HG02973 (cell line): ENCODE results near the gene ANO7.

Experiments
- ATAC-seq: cut with Tn5 transposase; IDR thresholded peaks from one replicate; pipeline ENCODE4 v1.9.1; 2021; ENCODE audit warnings: moderate library complexity; ENCODE audit not compliant: unreplicated experiment

The ANO7 gene

DNA sequence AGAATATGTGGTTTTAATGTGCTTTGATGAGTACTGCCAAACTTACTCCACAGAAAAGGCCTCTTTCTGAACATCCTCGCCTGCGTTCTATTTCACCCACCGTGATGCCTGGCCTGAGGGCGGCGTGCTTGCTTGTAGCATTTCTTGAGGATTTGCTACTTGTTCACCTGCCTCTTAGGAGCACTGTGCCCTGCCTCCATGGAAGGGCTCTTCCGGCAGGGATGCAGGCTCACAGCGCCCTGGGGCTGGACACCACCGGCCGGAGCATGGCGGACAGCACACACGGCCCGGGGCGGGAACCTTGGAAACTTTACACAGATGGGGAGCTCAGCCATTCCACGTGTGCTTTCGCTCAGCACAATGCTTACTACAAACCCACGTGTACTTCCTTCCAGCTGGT is 37.1 kb downstream of the ANO7 start:
- ATAC-seq = no peak

DNA sequence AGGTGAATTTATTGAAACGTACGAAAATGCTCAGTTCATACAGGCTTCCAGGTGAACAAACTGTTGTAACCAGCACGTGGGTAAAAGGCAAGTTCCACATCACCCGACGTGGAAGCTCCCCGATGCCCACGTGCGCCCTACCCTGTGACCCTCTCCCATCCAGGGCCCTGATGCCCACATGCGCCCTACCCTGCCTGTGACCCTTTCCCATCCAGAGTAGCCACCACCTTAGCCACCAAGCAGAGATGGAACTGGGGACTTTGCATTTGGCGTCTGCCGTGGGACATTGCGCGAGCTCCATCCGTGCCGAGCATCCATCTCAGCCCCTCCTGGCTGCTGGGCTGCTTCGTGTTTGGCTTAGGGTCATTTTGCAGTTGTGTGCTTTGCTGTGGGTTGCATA is 37.5 kb downstream of the ANO7 start:
- ATAC-seq = no peak

DNA sequence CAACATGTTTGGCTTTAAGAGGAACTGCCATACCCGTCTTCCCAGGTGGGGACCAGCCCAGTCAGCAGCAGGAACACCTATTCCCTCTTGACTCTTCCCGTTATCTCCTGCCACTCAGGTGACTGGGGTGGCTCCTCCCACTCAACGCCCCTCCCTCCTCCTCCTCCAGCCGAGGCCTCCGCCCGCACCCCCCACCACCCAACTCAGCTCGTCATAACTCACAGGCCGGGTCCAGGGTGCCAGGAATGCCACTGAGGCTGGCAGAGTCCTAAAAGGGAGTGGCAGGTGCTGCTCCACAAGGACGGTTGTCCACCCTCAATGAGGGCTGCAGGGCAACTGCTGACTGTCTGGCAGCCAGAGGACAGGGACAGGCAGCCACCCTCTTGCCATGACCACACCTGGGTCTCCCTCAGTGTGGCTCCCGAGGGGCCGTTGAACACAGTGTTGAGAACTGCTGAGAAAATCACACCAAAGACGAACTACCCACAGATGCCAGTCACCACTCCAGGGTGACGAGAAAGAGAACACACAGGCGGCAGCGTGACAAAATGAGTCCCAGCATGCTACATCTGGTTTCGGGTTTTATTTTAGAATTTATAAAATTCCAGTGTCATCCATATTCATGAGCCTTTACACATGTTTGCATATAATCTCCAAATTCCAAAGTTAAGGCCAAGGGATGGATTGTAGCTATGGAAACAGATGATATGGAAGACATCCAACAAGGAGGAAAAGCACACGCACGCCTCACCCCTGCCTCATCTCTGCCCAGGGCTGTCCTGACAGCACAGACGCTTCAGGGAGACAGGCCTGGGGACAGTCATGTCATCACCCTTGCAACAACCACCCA is 38.5 kb downstream of the ANO7 start:
- no peak for ATAC-seq

DNA sequence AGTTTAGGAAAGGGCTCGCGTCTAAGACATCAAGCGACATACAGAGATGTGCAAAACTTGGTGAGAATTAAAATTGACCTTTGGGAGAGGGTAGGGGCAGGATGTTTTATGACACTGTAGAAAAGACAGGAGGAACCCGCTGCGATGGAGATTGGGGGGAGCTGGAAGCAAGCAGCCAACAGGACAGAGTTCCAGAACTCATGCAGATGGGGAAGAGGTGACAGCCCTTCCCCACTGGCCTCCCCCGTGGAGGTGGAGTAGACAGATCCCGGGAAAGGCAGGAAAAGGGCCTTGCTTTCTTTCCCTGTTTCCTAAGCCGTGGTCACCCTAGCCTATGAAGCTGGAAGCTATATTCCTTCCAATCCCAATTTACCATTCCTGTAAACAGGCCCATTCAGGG is 39.1 kb downstream of the ANO7 start:
- ATAC-seq = no peak

DNA sequence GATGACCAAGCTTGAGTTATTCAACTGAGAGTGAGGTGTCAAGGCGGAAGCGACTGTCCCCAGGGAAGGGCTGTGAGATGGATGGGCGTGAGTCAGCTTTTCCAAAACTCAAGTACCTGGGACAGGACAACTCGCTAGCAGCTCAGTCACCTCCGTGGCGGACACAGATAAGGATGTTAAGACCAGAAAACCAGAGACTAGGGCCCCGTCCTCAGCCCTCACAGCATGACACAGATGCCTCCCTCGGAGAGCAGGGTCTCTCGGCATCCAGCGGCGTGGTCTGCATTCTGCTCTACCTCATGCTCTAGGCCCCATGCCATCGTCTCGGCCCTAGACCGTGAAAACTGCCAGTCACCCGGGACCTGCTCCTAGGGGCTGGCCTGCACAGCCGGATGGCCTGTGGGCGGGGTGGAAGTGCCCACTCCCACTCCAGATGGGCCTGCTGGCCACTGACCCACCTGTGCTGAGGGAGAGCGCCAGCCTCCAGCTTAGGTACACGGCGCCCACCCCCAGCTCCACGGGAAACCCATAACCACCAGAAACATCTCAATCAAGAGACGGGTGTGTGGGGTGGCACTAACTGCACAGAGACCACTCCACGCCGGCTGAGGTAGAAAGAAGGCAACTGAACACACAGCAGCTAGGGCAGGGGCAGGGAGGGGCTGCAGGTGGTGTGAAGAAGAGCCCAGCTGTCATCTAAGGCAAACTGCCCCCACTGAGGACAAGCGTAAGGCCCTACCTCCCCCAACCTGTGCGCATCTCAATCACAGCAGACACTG is 39.8 kb downstream of the ANO7 start:
- no peak for ATAC-seq

DNA sequence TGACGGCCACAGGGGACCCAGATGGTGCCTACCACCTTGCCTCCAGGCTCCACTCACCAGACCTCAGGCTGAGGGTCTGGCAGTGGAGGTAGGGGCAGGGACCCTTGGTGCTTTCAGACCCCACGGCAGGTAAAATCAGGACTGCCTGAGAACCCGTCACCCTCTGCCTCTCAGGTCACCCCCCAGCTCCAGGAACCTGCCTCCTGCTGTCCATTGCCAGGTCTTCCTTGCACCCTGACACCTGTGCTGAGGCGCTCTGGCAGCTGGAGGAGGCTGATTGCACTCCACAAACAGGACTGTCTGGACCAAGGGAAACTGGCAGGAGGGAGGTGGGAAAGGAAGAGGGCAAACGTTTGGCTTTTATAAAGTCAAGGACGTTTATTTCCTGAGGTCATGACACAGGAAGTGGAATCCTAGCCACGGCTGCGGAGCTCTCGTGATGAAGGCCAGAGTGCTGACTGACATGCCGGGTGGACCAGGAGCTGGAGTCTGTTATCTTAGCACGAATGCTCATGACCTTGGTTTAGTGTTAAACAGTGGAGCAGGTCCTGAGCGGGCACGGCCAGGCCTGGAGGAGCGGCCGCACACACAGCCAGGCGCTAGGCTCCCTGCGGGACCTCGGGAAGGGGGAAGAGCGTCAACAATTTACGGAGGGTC is 40.5 kb downstream of the ANO7 start:
- no peak for ATAC-seq

DNA sequence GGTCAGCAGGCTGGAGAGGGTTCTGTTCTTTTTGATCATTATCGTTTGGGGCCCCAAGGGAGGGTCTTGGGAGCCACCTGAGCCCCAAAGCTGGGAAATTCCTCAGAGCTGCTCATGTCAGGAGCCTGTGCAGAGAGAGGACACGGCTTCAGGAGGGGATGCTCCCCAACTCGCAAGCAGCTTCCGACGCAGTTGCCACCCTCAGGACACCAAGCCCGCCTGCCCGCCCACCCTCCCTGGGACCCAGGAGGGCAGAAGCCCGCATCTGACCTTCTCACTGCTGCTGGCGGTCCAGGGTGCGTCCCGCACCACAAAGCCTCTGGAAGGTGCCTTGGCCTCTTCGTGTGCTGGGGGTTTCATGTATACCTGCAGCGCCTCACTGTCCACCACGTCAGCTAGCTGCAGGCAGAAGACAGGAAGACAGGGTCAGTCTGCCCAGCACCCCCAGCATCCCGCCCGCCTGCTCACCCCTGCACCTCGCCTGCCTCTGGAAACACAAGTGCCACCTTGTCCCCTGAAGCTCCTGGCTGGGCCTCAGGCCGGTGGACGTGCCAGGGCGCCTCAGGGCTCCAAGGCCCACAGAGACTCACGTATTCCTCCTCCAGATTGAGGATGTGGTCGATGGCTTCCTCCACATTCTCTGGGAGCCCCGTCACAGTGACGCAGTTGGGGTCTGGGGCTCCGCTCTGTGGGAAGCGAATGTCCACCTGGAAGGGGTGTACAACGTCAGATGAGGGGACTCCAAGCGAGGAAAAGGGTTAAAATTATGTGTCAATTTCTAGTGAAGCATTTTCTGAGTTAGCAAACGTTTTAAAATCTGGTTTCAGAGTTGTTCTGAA is 41.3 kb downstream of the ANO7 start:
- no peak for ATAC-seq

DNA sequence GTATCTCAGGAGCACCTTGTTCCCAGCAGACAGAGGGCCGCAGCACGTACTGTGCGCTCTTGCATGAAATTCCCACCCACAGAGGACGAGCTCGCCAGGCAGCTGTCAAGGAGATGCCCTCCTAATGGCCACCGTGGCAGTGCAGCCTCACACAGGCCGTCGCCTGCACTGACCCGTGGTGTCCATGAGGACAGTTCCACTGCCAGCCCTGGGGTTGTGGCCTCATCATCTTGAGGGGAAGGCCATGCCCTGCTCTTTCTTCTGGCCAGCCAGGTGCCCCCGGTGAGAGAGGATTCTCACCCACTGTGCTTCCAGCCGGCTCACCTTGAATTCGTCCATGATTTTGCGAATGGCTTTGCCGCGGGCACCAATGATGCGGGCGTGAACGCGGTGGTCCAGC is 42.0 kb downstream of the ANO7 start:
- ATAC-seq = no peak

DNA sequence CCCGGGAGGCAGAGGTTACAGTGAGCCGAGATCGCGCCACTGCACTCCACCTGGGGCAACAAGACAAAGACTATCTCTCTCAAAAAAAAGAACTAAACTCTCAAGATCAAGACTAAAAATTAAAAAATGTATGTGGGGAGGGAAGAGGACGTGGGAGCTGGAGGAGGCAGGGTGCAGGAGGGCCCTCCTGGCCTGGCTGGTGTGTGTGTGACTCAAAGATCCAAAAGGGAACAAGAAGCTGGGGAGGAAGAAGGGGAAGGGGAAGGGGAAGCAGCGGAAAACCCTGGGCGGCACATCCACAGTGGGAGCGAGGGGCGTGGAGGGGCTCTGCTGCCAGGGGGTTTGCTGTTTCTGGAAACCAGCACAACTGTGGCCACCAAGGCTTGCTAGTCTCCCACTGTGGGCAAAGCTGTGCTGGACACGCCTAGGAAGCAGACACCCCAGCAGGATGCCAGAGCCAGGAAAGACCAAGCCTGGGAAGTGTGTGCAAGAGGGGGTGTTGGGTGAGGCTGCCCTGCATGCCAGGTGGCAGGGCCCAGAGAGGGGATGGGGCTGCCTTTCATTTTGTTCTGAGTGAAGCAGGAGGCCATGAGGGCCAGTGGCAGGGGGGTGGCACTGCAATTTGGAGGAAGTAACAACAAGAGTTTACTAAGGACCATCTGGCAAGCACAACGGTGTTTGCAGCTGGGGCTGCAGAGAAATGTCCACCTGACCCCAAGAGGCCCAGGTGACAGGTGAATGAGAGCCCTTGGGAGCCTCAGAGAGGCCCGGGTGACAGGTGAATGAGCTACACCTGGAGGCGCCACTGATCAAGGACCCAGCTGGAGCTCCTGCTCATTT is 44.5 kb downstream of the ANO7 start:
- no peak for ATAC-seq

DNA sequence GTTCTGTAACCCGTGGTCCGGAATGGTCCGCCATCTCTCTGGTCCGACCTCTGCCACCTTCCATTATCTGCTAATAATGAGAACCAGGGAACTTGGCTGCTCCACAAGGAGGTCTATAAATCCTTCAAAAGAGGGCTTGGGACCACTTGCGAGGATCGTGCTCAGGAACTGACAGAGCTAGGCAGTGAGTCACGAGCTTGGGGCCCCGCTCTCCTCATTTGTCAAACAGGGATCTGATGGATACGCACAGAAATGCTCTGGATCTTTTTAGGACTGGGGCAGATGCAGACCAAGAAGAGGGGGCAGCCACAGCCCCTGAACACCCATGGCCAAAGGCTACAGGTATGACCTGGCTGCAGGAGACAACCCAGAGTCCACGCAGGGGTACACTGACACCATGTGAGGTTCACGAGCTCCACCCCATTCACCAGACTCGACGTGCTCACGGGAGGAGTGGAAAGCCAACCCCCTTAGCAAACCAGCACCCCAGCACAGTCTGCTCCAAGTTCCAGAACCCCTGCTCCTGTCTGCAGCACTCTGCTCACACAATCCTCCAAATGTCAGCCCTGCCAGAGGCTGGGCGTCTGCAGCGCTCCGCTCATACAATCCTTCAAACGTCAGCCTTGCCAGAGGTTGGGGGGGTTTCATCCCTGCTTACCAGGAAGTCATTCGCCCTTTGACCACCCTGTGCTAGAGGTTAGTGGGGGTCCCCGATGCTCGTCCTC is 45.8 kb downstream of the ANO7 start:
- no peak for ATAC-seq

DNA sequence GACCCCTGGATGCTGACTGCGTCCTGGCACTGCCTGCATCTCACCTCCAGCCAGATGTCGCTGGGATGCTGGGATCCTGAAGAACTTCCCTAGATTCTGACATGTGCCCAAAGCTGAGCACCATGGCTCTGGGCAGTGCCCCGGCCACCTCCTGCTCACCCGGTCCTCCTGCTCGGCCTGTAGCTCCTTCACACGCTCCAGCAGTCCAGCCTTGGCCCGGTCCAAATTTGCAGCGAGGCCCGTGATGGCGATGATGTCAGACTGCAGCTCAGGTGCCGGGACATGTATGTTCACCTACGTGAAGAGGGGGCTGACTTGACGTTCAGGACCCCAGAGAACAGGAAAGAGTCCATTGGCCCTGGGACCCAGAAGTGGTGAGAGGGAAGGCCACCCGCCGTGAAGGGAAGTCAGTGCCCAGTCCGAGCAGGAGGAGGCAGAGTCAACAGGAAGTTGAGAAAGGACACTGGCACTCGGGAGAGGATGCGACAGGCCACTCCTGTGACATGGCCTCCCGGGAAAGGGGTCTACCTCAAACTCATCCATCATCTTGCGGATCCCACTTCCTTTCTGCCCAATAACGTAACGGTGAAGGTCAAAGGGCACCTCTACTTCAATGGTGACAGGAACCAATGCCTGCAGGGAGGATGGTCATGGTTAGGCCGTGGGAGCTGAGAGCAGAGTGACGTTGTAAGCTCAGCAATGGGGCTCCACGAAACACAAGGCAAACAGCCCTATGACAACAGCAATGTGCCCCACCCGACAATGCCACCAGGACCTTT is 46.7 kb downstream of the ANO7 start:
- no peak for ATAC-seq

DNA sequence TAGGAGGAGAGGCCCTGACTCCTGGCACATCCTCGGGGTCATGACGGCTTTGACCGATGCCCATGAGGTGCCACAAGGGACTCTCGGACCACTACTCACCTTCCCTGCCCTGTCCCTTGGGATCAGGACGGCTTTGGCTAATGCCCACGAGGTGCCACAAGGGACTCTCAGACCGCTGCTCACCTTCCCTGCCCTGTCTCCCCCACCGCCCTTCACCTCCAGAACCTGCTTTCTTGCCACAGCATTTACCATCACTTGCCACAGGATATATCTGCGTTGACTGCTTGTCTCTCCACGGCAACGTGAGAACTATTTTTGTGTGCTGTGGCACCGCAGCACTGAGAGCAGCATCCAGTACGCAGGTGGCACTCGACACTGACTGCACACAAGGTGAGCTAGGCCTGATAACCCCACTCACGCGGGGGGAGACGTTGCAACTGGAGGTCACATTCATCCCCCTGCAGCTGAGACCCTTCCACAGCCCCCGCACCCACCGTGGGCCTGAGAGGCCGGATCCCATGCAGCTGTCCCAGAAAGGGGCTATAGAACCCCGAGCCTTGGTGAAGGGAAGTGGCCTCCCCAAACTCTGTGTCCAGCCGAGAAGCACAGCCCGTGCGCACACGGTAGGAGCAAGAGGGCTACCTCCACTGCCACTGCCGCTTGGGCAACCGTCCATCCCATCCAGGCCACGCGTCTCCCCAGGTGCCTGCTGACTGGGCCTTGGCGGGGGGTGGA is 47.5 kb downstream of the ANO7 start:
- no peak for ATAC-seq

DNA sequence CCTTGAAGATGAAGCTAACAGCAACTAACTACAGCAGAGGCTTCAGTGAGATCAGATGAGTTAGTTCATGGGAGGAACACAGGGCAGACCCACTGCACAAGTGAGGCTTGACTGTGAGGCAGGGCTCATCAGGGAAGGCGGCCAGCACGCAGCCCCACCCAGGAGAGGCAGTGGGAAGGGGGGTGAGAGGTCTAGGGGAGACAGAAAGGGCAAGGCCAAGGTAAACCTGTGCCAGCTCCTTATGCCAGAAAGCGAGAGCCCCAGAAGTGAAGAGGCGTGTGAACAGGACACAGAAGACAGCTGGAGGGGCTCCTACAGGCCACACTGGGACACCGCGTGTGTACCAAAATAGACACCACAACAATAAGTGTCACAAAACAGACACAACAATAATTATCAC is 48.6 kb downstream of the ANO7 start:
- ATAC-seq = no peak

DNA sequence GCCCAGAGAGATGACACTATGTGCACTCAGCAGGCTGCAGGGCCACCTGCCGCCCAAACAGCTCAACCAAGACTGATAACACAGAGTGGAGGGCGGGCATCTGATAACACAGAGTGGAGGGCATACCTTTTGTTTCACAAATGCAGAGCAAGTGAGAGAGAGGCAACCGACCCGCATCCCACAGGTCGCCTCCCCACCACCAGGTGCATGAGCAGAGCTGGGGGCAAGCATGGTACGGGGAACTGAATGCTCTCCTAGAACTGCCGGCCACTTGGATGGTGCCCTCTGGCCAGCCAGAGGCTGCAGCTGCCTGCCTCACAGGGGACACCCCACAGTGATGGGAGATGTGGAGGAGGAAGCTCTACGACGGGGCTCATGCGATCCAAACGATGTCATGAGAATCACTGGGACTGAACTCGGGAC is 49.5 kb downstream of the ANO7 start:
- ATAC-seq = no peak

DNA sequence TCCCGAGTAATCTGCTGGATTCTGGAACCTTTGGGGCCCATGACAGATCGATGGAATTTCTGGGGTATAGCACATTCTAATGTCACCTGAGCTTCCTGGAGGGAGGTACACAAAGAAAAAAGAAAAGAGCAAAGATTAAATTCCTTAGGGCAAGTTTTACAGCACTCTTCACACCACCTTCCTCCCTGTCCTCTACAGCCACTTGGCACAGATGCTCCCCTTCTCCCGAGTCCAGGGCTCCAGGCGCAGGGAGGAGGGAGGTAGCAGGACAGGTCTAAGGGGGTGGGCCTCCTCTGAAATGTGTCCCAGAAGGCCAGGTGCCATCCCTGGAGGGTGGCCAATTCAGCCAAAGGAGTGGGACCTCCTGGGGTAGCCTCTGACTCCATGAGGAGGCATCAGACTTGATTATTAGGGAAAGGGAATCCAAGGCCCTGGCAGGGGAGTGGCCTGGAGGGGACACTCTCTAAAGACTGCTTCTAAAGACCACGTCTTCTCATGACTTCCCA is 50.3 kb downstream of the ANO7 start:
- ATAC-seq = no peak

DNA sequence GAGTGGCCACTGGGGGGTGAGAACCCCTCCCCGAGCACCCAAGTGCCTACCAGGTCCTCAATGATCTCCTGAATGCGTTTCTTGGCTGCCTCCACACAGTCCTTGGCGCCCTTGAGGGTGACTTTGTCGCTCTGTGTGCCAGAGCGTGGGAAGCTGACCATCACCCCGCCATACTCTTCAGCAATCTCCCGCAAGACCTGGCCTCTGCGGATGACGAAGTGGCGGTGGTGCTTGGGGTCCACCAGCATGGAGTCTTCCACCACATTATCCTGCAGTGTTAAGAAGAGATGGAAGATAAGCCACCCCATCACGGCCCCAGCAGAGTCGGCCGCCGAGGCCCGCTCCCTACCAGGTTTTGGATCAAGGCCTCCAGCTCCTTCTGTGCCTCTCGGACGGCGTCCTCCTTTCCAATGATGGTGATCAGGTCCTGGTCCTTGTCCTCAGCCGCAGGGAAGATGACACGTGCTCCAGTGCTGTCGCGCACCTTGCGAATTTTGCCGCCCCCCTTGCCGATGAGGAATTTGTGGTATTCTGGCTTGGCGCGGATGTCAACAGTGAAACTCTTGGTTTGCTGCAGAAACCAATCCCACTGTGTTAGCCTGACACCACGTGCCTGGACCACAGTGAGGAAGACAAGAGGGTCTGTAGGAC is 51.2 kb downstream of the ANO7 start:
- ATAC-seq = no peak

DNA sequence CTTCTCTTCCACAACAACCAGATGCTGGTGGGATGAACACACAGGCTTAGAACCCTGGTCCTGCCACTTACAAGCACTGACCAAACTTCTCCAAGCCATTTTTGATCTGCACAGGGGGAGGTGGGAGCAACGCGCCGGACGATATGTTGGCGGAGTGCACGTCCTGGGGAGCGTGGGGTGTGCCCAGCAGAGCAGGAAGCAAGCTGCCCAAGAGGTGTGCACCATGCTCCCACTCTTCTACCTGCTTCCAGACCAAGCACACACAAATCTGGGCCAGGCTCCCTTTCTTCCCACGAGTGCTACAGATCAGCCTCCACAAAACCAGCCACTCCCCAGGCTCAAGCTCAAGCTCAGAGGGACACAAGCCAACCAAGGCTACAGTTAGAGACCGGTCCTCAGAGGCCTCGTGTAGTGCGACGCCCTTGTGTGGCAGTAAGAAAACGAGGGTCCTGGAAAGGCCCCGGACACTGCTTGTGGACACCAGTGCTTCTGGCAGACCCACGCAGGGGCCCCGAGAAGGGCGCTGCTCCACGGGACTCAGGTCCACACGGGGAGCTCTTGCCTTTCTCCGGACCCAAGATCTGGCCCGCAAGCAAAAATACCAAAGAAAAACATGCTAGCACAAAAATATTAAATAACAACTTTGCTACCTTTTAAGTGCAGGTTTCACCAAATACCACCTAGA is 52.0 kb downstream of the ANO7 start:
- no peak for ATAC-seq
